ENCODE data around the gene EYA4. TPM values are rescaled to one million over a fixed set of nuclear protein-coding genes. Genes with fewer than 3 reads are reported as not detected.
A peak's percentile ranks its signal among the peaks of the same experiment; 100 is the strongest.

The EYA4 gene
- total RNA-seq, 1 experiment from 2014 or later = 13.0 TPM

GRCh38 chr6:133242637-133243585 lies 1.8 kb downstream of the EYA4 start:
- DNase-seq (ENCODE audit: low read depth) = peak; percentile 55

DNA sequence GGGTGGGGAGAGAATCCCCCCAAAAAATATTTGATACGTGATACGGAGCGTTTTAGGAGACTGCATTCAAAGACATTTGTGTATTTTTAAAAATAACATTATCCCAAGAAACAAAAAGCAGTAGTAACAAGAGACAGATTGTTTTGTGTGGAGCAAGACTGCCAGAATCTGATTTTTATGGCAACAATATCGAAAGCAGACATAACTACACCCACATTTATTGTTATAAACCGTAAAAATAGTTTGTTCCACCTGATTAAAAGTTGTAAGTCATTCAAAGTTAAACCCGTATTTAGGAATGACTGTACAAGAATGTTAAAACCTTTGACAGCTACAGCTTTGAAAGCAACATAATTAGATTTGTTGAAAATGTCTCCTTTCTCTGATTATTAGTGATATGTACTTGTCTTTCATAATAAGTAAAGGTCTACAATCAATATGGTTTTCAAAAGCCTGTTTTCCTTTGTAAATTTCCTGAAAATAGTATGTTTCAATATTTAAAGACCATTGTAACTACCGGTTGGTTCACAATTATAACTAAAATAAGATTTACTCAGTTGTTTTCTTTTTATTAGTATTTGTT lies 2.7 kb downstream of the EYA4 start:
- peak; percentile 13 for DNase-seq (ENCODE audit: low read depth)

DNA sequence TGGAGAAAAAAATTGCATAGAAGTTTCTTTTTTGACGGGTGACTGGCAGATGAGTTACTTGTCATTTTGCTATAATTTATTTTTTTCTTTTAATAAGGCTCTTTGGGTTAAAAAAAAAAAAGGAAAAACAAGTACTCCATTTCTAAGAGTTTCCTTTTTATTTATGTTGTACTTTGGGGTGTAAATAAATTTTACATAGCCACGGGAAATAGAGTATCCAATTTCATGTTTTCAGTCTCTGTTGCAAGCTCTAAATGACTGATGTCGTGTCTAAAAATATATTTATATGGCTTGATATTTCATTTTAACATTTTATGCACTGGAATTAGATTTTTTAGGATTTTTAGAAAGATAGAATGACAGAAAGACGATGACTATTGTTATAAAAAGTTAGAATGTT lies 3.4 kb downstream of the EYA4 start:
- DNase-seq (ENCODE audit: low read depth) = peak; percentile 37

DNA sequence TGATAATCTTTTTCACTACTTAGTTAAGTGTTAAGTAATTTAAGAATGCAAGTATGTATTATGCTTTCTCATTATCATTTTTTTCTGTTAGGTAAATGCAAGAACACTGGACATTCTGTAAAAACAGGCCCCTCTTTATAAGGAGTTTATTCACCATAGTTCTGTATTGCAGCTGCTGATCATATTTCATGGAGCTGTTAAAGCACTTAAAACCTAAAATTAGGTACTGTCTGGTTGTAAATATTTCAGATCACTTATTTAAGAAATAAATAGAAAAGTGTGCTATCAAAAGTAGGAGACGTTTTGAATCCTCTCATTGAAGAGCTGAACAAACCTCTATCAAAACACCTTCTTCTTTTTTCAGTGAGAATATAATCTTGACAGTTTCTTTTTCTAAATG lies 3.9 kb downstream of the EYA4 start:
- peak; percentile 41 for DNase-seq (ENCODE audit: low read depth)

DNA sequence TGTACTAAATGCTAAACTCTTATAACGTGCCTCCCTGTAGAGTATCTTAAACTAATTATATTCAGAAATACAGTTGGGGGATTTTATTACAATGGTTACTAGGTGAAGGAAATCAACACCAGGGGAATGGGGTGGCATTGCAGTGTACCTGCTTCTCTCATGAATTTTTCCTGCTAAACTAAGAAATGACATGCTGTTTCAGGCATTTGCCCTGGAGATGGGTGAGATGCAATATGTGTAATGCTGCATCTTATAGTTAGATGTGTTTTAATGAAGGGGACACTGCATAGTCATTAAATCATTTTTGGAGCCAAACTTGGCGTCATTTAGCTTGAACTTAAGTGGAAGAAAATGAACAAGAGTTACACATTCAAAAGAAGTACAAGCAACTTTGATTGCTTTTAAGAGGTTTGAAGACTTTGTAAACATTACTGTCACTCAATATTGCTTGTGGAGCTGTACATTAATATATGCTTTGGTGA lies 4.3 kb downstream of the EYA4 start:
- DNase-seq (ENCODE audit: low read depth) = peak; percentile 27

GRCh38 chr6:133247581-133247980 lies 6.4 kb downstream of the EYA4 start:
- no peak for DNase-seq (ENCODE audit: low read depth)

DNA sequence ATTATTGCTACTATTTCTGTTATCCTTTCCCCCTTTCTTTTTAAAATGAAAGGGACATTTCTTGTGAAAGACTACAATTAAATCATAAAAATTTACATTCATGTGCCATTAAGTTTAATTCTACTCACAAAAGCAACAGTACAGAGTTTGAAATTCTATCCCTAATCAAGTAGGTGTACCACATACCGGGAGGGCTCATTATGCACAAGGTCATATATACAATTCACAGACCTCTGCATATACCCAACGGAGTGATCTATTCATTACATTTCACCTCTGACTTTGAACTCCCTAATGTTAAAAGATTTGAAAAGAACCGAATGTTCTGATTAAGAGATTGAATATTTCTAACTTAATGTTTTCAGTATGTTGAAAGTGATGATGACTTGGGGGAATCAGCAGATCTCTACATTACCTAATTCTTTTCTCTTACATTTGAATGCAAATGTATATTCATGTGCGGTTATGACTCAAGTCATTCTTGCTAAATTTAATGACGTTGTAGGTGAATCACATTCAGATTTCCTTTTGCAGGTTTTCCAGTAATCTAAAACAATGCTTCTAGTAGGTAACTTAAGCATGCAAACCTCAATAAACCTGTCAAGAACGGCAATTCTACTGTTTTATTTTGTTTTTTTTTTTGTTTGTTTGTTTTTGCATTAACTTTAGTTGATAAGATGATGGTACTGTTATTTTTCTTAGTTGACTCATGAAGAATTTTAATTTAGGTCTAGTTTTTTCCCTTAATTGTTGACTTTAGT lies 7.3 kb downstream of the EYA4 start:
- peak; percentile 21 for DNase-seq (ENCODE audit: low read depth)

- no peak for DNase-seq (ENCODE audit: low read depth)
Measured at GRCh38 chr6:133251688-133252087, 10.5 kb downstream of the EYA4 start.

GRCh38 chr6:133254552-133255228 lies 13.5 kb downstream of the EYA4 start:
- DNase-seq (ENCODE audit: low read depth) = peak; percentile 81

DNA sequence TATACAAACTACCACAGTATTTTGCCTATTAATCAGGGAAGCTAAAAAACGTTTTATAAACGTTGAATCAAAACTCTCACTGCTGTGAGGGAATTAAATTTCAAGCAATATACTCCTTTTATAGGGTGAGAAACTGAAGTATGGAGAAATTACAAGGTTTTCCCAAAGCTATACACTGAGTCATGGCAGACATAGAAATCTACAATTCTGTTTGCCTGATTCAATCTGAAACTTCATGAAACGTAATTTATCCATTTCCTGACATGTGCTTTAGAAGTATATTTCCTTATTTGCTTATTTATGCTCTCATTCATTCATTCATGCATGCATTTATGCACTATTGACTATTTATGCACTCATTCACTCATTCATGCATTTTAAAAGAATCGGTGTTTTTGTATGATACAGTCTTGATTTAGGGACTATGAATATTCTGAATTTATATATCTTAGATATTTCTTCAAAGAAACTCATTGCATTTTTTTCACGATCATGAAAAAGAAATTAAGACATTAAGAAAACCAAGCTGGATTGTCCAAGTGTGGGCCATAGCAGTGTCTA lies 16.5 kb downstream of the EYA4 start:
- no peak for DNase-seq (ENCODE audit: low read depth)

- DNase-seq (ENCODE audit: low read depth) = no peak
Measured at GRCh38 chr6:133259561-133259960, 18.4 kb downstream of the EYA4 start.

GRCh38 chr6:133262804-133263203 lies 21.6 kb downstream of the EYA4 start:
- DNase-seq (ENCODE audit: low read depth) = no peak

DNA sequence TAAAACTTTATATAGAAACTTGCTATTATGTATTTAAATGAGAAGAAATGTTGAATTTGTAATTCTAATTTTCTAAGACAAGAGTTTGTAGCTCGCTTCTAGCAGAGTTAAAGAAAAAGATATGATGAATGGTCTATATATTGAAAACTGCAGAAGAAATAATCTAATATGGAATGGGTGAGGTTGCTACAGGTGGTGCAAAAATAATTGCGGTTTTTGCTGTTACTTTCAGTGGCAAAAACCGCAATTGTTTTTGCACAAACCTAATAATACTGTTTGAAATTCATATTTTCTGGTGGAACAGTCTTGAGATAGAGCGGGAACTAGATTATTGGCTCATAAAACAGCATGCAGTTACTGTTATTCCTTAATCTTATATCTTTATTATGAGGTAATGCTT lies 23.9 kb downstream of the EYA4 start:
- no peak for DNase-seq (ENCODE audit: low read depth)

GRCh38 chr6:133266186-133266585 lies 25.0 kb downstream of the EYA4 start:
- DNase-seq (ENCODE audit: low read depth) = no peak

GRCh38 chr6:133268621-133269020 lies 27.5 kb downstream of the EYA4 start:
- DNase-seq (ENCODE audit: low read depth) = no peak

GRCh38 chr6:133274813-133275212 lies 33.7 kb downstream of the EYA4 start:
- DNase-seq (ENCODE audit: low read depth) = no peak

GRCh38 chr6:133275213-133275612 lies 34.1 kb downstream of the EYA4 start:
- no peak for DNase-seq (ENCODE audit: low read depth)

DNA sequence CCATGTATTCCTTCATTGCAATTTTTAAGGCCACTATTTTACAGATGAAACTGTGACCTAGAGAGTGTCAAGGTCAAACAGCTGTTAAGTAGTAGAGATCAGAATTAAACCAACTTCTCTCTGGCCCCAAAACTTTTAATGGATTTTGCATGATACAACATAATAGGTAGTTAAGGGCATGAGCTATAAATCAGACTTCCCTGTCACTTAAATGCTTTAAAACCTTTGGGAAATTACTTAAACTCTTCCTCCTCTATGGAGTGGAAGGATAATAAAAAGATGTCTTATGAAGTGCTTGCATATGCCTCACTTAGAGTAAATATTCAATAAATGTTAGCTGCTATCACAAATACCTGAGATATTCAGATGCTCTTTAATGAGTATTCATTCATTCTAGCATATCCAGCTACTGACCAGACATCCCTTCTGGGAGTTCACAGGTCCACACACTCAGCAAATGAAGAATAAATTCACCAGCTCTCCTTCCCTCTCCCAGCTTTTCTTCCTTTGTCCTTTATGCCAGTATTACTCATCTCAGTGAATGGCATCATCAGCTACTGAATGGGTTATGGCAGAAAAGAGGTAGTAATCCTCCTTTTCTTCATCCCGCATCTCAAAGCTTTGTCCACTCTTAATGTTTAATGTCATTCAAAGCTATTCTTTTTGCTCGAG lies 36.2 kb downstream of the EYA4 start:
- no peak for DNase-seq (ENCODE audit: low read depth)

DNA sequence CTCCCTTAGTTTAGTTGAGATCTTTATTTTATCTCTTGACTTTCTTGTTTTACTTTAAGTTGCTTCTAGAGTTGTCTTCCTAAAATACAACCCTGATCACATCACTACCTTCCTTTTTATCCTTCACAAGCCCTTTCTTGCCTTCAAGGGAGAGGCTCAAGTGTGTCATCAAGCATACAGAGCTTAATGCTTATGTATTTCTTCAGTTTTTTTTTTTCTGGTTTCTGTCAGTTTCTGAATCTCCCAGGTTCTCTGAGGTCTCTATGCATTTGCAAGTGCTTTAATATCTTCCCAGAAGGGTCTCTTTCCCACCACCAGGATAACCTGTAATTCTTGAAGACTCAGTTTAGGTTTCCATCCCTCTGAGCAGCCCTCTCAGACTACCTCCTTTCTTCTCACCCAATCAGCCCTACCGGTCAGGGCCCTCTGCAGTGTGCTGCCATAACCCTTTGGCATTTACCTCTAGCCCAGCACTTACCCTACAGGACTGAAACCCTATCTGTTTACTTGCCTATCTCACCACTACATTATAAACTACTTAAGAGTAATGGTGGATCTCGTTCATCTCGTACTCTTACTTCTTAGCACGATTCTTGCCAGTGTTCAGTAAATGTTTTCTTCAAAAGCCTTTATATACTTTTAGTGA lies 36.9 kb downstream of the EYA4 start:
- no peak for DNase-seq (ENCODE audit: low read depth)

DNA sequence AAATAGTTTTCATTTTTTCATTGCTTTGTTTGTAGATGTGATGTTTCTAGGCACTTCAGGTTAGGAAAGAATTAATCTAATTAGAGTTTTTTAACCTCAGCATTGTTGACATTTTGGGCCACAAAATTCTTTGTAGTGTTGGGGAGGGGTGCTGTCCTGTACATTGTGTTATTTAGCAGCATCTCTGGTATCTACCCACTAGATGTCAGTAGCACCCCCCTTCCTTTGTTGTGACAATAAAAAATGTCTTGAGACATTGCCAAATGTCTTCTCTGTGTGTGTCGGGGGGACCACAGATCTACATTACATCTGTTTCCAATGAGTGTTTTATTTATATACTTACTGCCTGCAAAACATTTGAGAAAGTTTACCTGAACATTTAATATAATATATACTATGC lies 45.6 kb downstream of the EYA4 start:
- DNase-seq (ENCODE audit: low read depth) = peak; percentile 55
